NCI-H510A (cell line): Measurements from ENCODE around the gene NBPF3.
"Not testable (repeated sequence)": the region's sequence is repeated elsewhere in the genome, so short reads cannot be mapped to it uniquely, and the experiment has no call there.

Experiments
- DNase-seq: peaks from one replicate; lab custom pipeline; 2025; lab: John Stamatoyannopoulos, UW

NBPF3 gene

GRCh38 chr1:21518774-21519455 is 79.0 kb downstream of the NBPF3 start:
- no peak for DNase-seq

GRCh38 chr1:21519486-21520070 is 79.6 kb downstream of the NBPF3 start:
- not testable (repeated sequence) for DNase-seq

- DNase-seq = no peak
Observed at GRCh38 chr1:21520899-21521716, 81.2 kb downstream of the NBPF3 start.

GRCh38 chr1:21521717-21522060 is 81.8 kb downstream of the NBPF3 start:
- DNase-seq = no peak

GRCh38 chr1:21522525-21523038 is 82.6 kb downstream of the NBPF3 start:
- no peak for DNase-seq

GRCh38 chr1:21523297-21523813 is 83.4 kb downstream of the NBPF3 start:
- no peak for DNase-seq

- no peak for DNase-seq
Observed at GRCh38 chr1:21524220-21524619, 84.3 kb downstream of the NBPF3 start.

- DNase-seq = no peak
Observed at GRCh38 chr1:21524686-21525339, 84.9 kb downstream of the NBPF3 start.

- no peak for DNase-seq
Observed at GRCh38 chr1:21525340-21525717, 85.4 kb downstream of the NBPF3 start.

GRCh38 chr1:21526441-21526840 is 86.5 kb downstream of the NBPF3 start:
- no peak for DNase-seq

GRCh38 chr1:21530368-21531016 is 90.6 kb downstream of the NBPF3 start:
- DNase-seq = no peak

- no peak for DNase-seq
Observed at GRCh38 chr1:21531241-21531640, 91.3 kb downstream of the NBPF3 start.

- DNase-seq = no peak
Observed at GRCh38 chr1:21532496-21532895, 92.6 kb downstream of the NBPF3 start.

GRCh38 chr1:21532992-21533534 is 93.1 kb downstream of the NBPF3 start:
- DNase-seq = no peak

GRCh38 chr1:21534146-21534545 is 94.2 kb downstream of the NBPF3 start:
- no peak for DNase-seq
